ENCODE data around the gene TNK1. TPM values are rescaled to one million over a fixed set of nuclear protein-coding genes. Genes with fewer than 3 reads are reported as not detected.

TNK1 gene
- total and polyA plus RNA-seq, 2 experiments from 2014 or later, result 8.4 to 8.9 TPM

- TF ChIP-seq, protein P1, sequence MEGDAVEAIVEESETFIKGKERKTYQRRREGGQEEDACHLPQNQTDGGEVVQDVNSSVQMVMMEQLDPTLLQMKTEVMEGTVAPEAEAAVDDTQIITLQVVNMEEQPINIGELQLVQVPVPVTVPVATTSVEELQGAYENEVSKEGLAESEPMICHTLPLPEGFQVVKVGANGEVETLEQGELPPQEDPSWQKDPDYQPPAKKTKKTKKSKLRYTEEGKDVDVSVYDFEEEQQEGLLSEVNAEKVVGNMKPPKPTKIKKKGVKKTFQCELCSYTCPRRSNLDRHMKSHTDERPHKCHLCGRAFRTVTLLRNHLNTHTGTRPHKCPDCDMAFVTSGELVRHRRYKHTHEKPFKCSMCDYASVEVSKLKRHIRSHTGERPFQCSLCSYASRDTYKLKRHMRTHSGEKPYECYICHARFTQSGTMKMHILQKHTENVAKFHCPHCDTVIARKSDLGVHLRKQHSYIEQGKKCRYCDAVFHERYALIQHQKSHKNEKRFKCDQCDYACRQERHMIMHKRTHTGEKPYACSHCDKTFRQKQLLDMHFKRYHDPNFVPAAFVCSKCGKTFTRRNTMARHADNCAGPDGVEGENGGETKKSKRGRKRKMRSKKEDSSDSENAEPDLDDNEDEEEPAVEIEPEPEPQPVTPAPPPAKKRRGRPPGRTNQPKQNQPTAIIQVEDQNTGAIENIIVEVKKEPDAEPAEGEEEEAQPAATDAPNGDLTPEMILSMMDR (IDR thresholded peaks at IDR 0.05; ENCODE audit: poor library complexity), result no peak
- no peak for TF ChIP-seq EZH2phosphoT487 (IDR thresholded peaks at IDR 0.05; ENCODE audit: low read depth, severe bottlenecking, unreplicated experiment)
- no peak for TF ChIP-seq EZH2 (IDR thresholded peaks at IDR 0.05; ENCODE audit: borderline replicate concordance)
- 59% methylated on average over 40 of the region's 42 CpGs for WGBS (ENCODE audit: low lambda C conversion rate, missing lambda C conversion rate)
- DNase-seq (ENCODE audit: low spot score), result no peak
- Histone ChIP-seq H3K4me2 (peak overlapping the region; percentile 94), H3K4me3 (peak overlapping the region; percentile 95), H3K4me1 (ENCODE audit: insufficient read depth) (peaks cover 9% of the 10 kb centered on the region), H3K27ac (peak overlapping the region; percentile 95), H3K9me3 (ENCODE audit: low read depth) (no peaks in the 10 kb centered on the region), H4K20me1 (ENCODE audit: insufficient read depth, poor library complexity, severe bottlenecking) (no peaks in the 10 kb centered on the region), H3K9me2 (replicated peaks; ENCODE audit: insufficient read depth) (no peaks in the 10 kb centered on the region), H3K79me2 (peaks cover 10% of the 10 kb centered on the region), H3K36me3 (replicated peaks; ENCODE audit: insufficient read depth, low read depth) (no peaks in the 10 kb centered on the region), H3K27me3 (no peaks in the 10 kb centered on the region), H2AFZ (no peak overlapping the region)
These were observed 12.1 kb downstream of the TNK1 start for GRCh38 chr17:7392696-7393612.

DNA sequence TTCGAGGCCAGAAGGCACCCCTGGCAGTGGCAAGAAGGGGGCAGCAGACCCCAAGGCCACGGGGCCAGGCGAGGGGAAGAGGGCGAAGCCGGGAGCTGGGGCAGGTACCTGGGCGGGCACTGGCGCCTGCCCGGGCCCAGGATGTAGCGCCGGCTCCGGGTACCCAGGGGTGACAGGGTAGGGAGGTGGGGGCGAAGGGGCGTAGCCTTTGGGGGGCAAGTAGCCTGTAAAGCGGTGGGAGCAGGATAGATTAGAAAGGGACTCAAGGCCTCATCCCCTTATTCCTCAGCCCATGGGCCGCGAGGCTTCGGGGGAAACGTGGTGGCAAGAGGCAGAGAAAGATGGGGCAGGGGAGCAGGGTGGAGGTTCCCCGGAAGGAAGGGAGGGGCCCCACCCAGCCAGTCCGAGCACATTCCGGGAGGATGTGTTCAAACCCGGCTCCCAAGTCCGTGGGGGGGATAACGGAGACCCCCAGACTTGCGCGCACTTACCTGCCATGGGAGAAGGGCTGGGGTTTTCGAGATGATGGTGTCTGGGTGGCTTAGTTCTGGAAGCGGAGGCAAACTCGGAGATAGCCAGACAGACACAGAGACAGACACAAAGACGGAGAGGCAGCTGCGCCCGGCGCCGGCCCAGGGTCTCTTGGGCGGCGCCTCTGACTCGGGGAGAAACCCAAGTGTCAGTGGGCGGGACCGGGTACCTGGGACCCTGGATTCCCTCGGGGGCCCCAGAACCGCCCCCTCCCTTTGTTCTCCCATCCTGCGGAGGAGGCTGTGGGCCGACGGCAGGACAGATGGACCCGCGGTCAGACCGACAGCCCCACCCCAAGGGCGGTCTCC lies 12.9 kb downstream of the TNK1 start:
- Histone ChIP-seq H3K4me1 (ENCODE audit: insufficient read depth) (peaks cover 9% of the 10 kb centered on the region), H3K27ac (peak overlapping the region; percentile 95), H3K9me3 (ENCODE audit: low read depth) (no peaks in the 10 kb centered on the region), H3K4me3 (peak overlapping the region; percentile 95), H3K36me3 (replicated peaks; ENCODE audit: insufficient read depth, low read depth) (no peaks in the 10 kb centered on the region), H3K79me2 (peaks cover 10% of the 10 kb centered on the region), H3K4me2 (peak overlapping the region; percentile 94), H2AFZ (peak overlapping the region; percentile 90), H3K27me3 (no peaks in the 10 kb centered on the region), H4K20me1 (ENCODE audit: insufficient read depth, poor library complexity, severe bottlenecking) (no peaks in the 10 kb centered on the region), H3K9me2 (replicated peaks; ENCODE audit: insufficient read depth) (no peaks in the 10 kb centered on the region)
- WGBS (ENCODE audit: low lambda C conversion rate, missing lambda C conversion rate), result 6% methylated on average over 35 of the region's 48 CpGs
- TF ChIP-seq EZH2 (IDR thresholded peaks at IDR 0.05; ENCODE audit: borderline replicate concordance), result no peak
- TF ChIP-seq, protein P1 (IDR thresholded peaks at IDR 0.05; ENCODE audit: poor library complexity), result peak; percentile 21
- DNase-seq (ENCODE audit: low spot score), result peak; percentile 76

DNA sequence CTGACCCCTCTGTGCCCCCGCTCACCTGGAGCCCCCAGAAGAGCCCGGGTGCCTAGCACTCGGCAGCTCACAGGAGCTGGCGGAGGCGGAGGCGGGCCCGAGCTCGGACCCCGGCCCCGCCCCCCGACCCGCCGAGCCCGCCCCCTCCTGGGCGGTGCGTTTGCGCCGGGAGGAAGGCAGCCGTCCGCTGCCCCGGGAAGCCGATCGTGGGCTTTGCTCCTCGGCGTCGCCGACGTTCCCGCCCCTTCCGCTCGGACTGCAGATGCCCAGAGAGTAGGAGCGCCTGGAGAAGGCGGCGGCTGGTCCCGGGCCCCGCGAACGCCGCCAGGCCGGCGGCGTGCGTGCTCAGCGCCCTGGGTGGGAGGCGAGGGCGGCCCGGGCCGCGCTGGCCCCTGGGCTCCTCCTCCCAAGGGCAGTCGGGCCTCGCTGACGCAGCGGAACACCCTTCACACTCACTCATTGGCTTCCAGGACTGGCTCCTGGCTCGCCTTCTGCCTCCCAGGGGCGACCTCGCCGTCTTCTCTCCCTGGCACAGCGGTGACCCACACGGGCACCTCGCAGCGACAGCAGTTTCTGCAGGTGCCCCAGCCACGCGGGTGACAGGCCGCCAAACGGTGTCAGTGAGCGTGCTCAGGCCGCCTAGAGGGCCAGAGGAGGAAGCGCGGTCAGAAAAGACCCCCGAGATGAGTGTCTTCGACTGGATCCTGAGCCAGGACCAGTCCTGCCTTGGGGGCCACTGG lies 13.7 kb downstream of the TNK1 start, which contains the start of gene PLSCR3:
TSS of gene PLSCR3 (minus strand) at position 74 of the 740 bp plus-strand sequence. CDS start 415 bp downstream, outside the sequence.
- peaks cover 9% of the 10 kb centered on the region for H3K4me1 ChIP-seq (ENCODE audit: insufficient read depth)
- peak within 1 kb of the TSS; percentile 90 for H2AFZ ChIP-seq
- H3K9me3 ChIP-seq (ENCODE audit: low read depth), result no peaks in the 10 kb centered on the region
- 2% methylated on average over 47 of the region's 71 CpGs for WGBS (ENCODE audit: low lambda C conversion rate, missing lambda C conversion rate)
- peak within 1 kb of the TSS; percentile 94 for H3K4me2 ChIP-seq
- peak within 1 kb of the TSS; percentile 95 for H3K4me3 ChIP-seq
- H3K9me2 ChIP-seq (replicated peaks; ENCODE audit: insufficient read depth), result no peaks in the 10 kb centered on the region
- H4K20me1 ChIP-seq (ENCODE audit: insufficient read depth, poor library complexity, severe bottlenecking), result no peaks in the 10 kb centered on the region
- H3K36me3 ChIP-seq (replicated peaks; ENCODE audit: insufficient read depth, low read depth), result no peaks in the 10 kb centered on the region
- H3K79me2 ChIP-seq, result peaks cover 10% of the 10 kb centered on the region
- peak within 1 kb of the TSS; percentile 95 for H3K27ac ChIP-seq
- no peaks in the 10 kb centered on the region for H3K27me3 ChIP-seq
- TF ChIP-seq, protein P1 (IDR thresholded peaks at IDR 0.05; ENCODE audit: poor library complexity), result peak; percentile 39
- TF ChIP-seq EZH2phosphoT487 (IDR thresholded peaks at IDR 0.05; ENCODE audit: low read depth, severe bottlenecking, unreplicated experiment), result no peak
- peak; percentile 92 for DNase-seq (ENCODE audit: low spot score)
